Caki2 (cell line): ENCODE data around the gene TMEM25. TPM values are rescaled to one million over a fixed set of nuclear protein-coding genes. Genes with fewer than 3 reads are reported as not detected.
"Not testable (repeated sequence)": the region's sequence is repeated elsewhere in the genome, so short reads cannot be mapped to it uniquely, and the experiment has no call there.

Source experiments
- DNase-seq: peaks from one replicate; pipeline ENCODE4 v3.0.0-alpha.2; 2015; ENCODE audit warnings: low read depth
- in situ Hi-C: cut with HindIII; loops from 2 replicates; pipeline ENCODE4 v1.10.0; 2016; ENCODE audit warnings: low sequenced_read_pairs, low pct_unique_long_range_greater_than_20kb, mixed read lengths
- total RNA-seq: library from RNA; depleted of rRNA; stranded (reverse); fragments of >200 nt; shearing (Covaris generic); gene quantifications from 2 replicates; pipeline ENCODE4 v1.2.3, GENCODE V29; 2014; ENCODE audit warnings: low replicate concordance; rRNA removed

The TMEM25 gene
- total RNA-seq, 1 experiment from 2014 or later = 7.9 TPM

- in situ Hi-C loops = not testable (repeated sequence)
- DNase-seq = peak; percentile 11
Observed at GRCh38 chr11:118571701-118572060, 40.7 kb downstream of the TMEM25 start.

- in situ Hi-C loops = no loop called here
- peak; percentile 56 for DNase-seq
Observed at GRCh38 chr11:118572061-118572980, 41.3 kb downstream of the TMEM25 start, which contains the start of gene ARCN1. TSS of gene ARCN1 (plus strand) at chr11:118572409. CDS start at chr11:118572548, 139 bp downstream.

DNA sequence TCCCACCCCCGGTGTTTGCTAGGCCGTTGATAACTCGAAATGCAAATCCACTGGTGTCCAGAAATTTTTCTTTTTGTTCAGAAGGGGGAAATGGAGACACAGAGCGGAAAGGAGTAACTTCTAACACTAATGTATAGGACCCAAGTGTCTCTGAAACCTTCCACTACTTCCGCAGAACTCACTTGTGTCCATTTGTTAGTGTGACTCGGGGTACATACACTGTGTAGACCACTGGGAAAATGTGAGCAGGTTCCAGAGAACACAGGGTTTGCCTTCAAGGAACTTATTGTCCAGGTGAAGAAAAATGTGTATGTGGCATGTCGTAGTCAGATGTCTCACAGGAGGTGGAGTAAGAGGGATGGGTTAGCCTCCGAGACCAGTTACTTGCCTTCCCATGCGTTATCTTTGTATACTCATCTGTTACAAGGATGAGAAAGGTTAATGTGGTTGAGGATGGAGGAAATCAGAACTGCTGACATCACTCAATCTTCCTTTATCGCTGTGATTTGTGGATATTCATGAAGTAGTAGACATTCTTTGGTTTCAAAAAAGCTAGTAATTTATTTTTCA is 42.1 kb downstream of the TMEM25 start:
- in situ Hi-C loops = no loop called here
- peak; percentile 43 for DNase-seq

DNA sequence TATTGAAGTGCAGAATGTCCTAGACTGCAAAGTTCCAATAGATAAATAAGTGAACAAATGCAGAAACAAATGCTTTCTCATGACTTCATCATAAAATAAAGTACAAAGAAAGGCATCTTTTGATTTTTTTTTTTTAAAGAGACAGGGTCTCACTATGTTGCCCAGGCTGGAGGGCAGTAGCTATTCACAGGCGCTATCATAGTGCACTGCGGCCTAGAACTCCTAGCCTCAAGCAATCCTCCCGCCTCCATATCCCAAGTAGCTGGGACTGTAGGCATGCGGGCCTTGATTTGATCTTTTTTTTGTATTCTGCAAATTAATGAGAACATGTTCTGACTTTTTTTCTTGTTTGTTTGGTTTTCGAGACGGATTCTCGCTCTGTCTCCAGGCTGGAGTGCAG is 43.6 kb downstream of the TMEM25 start:
- DNase-seq = no peak
- in situ Hi-C loops = no loop called here

GRCh38 chr11:118577995-118578394 is 47.0 kb downstream of the TMEM25 start:
- DNase-seq, in situ Hi-C loops: not testable (repeated sequence)

DNA sequence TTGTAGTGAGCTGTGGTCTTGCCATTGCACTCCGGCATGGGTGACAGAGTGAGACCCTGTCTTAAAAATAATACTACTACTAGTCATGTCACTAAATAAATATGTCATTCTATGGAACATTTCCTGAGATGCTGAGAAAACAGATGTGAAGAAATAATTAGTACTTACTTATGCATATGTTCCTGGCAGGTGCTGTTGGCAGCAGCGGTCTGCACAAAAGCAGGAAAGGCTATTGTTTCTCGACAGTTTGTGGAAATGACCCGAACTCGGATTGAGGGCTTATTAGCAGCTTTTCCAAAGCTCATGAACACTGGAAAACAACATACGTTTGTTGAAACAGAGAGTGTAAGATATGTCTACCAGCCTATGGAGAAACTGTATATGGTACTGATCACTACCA is 50.1 kb downstream of the TMEM25 start:
- no peak for DNase-seq
- in situ Hi-C loops = no loop called here

Other genes with a start within 250 kb of the TMEM25 start
- not detected in 2 replicates for gene CD3E, start 226.5 kb upstream of the TMEM25 start, total RNA-seq
- not detected in 2 replicates for gene CD3D, start 188.5 kb upstream of the TMEM25 start, total RNA-seq
- not detected in 2 replicates for gene CD3G, start 186.8 kb upstream of the TMEM25 start, total RNA-seq
- 13.3 and 16.0 TPM in 2 replicates for gene UBE4A, start 171.6 kb upstream of the TMEM25 start, total RNA-seq
- 126 and 158 TPM in 2 replicates for gene ATP5MG, start 129.6 kb upstream of the TMEM25 start, total RNA-seq
- gene KMT2A, start 94.7 kb upstream of the TMEM25 start, total RNA-seq = 5.3 and 20.3 TPM in 2 replicates
- gene TTC36, start 3.7 kb upstream of the TMEM25 start, total RNA-seq = not detected in 2 replicates
- gene IFT46, start 34.7 kb downstream of the TMEM25 start, total RNA-seq = 11.9 and 21.1 TPM in 2 replicates
- 66.8 and 80.1 TPM in 2 replicates for gene ARCN1, start 41.2 kb downstream of the TMEM25 start, total RNA-seq
- 24.8 and 26.6 TPM in 2 replicates for gene PHLDB1, start 76.4 kb downstream of the TMEM25 start, total RNA-seq
- not detected in 2 replicates for gene TREH, start 148.5 kb downstream of the TMEM25 start, total RNA-seq